RKO (cell line): ENCODE data around the gene PRKACA.
A peak's percentile ranks its signal among the peaks of the same experiment; 100 is the strongest.
"Not testable (repeated sequence)": the region's sequence is repeated elsewhere in the genome, so short reads cannot be mapped to it uniquely, and the experiment has no call there.

ENCODE experiments used
- DNase-seq: peaks from one replicate; pipeline ENCODE4 v3.0.0-alpha.2; 2016; ENCODE audit warnings: low spot score

The PRKACA gene

GRCh38 chr19:14066134-14066533 is 51.4 kb downstream of the PRKACA start:
- no peak for DNase-seq

GRCh38 chr19:14063105-14063504 is 54.5 kb downstream of the PRKACA start:
- no peak for DNase-seq

- DNase-seq = no peak
These were observed 55.1 kb downstream of the PRKACA start for GRCh38 chr19:14062558-14062855.

DNA sequence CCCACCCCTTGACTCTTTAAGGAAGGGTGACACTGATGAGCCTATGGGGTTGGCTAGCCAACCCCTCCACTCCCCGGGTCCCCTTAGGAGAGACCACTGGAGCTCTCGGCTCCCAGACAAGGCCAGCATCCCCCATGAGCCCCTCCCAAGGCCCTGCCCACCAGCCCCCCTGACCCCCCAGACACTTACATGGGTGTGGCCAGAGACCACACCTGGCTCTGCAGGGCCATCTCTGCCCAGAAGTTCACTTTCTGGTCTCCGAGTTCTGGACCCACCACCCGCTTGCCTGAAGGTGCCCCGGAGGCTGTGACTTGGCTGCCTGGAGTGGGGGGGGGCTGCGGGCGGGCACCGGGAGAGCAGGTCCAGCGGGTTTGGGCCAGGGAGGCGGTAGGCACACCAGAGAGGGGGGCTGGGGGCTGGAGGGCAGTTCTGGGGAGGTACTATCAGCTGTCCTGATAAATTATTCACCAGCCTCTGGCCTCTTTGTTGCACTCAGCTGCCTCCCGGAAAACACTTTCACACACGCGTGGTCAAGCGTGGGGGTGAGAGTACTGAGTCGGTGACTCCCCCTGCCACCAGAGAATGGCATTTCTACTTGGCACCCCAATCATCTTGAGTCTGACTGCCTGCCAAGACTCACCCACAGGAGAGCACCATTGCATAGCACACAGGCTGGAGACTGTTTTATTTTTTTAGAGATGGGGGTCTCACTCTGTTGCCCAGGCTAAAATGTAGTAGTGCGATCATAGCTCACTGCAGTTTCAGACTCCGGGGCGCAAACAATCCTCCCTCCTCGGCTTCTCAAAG is 55.6 kb downstream of the PRKACA start, which contains the start of gene PALM3:
PALM3 (minus strand) TSS at position 326 of the 807 bp plus-strand sequence; CDS start at position 230, 96 bp downstream.
- no peak for DNase-seq

DNA sequence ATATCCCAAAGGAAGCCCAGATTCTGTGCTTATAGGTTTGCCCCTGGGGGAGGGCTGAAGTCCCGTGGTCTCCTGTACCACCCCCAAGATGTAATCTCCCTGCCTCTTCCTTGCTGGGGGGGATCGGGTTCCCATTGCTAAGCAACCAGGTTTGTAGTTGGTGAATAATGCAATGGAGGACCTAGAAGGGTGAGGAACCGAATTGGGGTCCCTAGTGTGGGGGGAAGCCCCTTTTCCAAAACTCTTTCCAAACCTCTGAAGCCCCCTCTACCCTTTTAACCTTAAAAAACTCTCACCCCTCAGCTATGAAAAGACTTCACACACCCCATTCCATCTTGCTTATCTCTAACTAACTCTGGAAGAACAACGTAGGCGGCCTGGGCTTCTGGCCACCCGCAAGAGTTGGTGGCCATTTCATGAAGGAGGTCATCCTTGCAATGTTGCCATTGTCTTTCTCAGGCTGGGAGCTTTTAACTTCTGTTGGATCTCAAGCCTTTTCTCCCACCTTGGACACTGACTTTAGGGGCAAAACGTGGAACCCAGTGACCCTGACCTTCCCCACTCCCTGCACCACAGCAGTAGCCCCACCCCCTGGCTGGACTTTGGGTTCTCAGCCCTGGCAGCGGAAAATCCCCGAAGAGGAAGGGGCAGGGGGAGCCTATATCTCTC is 56.3 kb downstream of the PRKACA start:
- no peak for DNase-seq

DNA sequence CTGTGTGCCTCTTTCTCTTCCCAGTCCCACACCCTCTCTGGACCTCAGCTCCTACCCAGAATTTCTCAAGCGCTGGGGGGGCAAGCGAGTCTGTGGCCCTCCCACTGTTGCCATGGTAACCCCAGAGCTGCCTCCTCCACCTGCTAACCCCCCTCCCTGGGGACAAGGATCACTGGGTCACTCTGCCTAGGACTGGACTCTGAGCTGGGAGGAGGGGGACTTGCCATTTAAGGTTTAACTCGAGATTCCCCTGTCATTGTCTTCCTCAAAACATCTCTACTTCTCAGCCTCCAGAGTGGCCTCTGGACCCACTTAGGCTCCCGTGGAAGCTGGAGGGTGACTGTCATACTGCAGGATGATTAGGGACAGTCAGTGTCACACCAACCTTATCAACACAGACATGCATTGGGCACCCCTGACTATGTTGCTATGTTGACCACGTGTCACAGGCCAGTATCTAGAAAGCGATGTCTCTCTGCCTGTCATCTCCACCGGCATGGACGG is 57.9 kb downstream of the PRKACA start:
- no peak for DNase-seq

DNA sequence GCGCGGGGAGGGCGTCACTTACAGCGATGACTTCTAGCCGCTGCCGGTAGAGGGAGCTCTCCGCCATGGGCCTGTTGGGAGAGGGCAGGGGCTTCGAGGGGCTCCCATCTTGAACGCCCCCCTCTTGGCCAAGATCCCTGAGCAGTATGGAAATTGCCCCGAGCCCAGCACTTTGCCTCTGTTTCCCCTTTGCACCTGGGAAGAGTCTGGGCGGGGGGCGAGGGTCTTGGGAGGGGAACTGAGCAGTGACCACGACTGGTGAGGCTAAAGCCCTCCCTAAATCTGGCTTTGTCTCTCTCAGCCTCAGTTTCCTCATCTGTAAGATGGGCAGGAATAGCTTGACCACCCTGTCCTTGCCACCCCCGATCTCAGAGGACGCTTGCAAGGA is 58.5 kb downstream of the PRKACA start:
- no peak for DNase-seq

DNA sequence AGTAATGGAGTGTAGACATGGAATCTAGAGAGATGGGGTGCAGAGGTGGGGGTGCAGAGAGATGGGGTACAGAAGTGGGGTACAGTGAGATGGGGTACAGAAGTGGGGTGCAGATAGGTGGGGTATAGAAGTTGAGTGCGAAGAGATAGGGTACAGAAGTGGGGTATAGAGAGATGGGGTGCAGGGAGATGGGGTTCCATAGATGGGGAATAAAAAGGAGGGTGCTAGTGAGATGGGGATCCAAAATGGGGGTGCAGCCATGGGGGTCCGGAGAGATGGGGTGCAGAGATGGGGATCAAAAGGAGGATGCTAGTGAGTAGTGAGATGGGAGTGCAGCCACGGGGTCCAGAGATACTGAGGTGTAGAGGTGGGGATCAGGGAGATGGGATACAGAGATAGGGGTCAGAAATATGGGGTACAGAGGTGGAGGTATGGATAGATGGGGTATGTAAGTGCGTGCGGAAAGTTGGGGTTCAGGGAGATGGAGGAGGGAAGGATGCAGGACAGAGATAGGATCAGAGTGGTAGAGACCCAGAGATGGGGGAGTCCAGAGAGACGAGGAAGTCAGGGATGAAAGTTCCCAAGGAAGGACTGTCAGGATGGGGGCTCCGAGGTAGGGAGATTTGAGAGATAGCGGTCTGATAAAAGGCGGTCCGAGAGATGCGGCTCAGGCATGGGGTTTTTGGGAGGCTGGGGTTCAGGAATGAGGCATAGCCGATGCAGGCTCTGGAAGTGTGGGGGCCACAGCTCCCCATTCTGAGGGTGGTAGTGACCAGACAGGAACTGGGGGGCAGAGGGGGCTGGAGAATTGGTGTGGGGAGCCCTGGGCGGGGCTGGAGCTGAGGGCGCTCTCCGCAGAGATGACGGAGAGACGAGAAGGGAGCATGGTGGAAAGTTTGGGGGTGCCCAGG is 59.1 kb downstream of the PRKACA start:
- no peak for DNase-seq

GRCh38 chr19:14056741-14057356 is 60.7 kb downstream of the PRKACA start:
- no peak for DNase-seq

GRCh38 chr19:14056069-14056666 is 61.4 kb downstream of the PRKACA start:
- no peak for DNase-seq

DNA sequence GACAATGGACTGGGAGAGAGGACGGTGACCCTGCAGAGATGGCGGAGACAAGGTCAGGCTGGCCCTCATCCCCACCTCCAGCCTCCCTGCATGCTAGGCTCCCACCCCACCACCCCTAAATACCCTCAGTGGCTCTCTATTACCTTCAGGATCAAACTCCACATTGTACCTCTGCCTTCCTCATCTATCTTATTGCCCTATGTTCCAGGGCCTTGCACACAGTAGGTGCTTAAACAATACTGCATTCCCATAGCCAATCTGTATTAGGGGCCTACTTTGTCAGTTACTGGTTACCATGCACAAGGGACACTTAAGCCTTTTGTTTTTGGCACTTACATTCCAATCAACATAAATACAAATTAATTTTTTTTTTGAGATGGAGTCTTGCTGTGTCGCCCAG is 62.2 kb downstream of the PRKACA start:
- no peak for DNase-seq

DNA sequence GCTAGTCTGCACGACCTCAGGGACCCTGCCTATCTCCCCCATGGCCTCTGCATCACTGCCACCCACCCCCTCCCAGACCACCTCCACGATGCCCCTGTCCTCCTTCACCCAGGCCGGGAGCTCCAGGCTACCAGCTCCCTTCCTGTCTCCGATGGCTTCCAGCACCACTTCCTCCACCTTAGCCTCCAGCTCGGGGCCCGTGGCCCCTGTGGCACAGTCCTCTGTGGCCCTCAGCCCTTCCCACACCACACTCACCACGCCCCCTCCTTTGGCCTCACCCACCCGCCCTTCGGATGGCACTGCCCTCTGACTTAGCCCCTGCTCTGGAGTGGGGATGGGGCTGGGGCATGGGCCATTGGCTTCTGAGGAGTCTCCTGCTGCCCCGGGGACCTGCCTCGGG is 62.8 kb downstream of the PRKACA start:
- DNase-seq = no peak

DNA sequence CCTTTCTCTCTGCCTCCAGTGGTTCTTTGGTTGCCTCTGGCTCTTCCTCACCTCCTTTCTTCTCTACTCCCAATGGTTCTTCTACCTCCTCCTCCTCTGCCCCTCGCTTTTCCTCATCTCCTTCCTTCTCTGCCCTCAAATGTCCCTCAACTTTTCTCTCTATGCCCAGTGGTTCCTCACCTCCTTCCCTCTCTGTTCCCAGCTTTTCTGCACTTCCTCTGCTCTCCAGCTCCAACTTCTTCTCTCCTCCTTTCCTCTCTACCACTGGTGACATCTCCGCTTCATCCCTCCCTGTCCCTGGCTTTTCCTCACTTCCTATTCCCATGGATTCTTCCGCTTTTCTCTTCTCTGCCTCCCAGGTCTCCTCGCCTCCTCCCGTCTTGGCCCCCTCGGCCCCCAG is 63.5 kb downstream of the PRKACA start:
- no peak for DNase-seq

DNA sequence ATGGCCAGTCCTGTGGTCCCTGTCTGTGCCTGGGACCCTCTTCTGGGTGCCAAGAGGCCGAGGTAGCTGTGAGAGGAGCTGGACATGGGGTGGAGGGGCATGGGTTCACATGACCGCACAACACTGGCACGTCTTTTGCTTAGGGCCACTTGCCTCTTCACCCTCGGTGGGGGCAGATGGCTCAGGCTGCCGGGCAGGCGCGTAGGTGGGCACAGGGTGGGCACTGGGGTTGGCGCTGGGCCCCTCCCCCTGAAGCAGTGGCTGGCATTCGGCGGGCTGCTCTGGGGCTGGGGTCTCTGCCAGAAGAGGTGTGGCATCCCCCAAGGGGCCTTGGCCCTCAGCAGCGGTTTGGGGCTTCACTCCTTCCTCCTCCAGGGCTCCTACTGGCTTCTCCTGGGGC is 64.1 kb downstream of the PRKACA start:
- no peak for DNase-seq

- DNase-seq = no peak
These were observed 64.5 kb downstream of the PRKACA start for GRCh38 chr19:14053032-14053431.

- no peak for DNase-seq
These were observed 65.1 kb downstream of the PRKACA start for GRCh38 chr19:14052470-14052869.

GRCh38 chr19:14051980-14052379 is 65.6 kb downstream of the PRKACA start:
- DNase-seq = no peak

DNA sequence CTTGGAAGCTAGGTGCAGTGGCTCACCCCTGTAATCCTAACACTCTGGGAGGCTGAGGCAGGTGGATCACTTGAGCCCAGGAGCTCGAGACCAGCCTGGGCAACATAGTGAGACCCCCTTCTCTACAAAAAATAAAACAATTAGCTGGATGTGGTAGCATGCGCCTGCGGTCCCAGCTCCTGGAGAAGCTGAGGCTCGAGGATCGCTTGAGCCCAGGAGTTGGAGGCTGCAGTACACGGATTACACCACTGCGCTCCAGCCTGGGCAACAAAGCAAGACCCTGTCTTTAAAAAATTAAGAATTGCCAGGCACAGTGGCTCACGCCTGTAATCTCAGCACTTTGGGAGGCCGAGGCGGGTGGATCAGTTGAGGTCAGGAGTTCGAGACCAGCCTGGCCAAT is 66.6 kb downstream of the PRKACA start:
- DNase-seq = not testable (repeated sequence)

- no peak for DNase-seq
These were observed 67.0 kb downstream of the PRKACA start for GRCh38 chr19:14050512-14050911.

- peak; percentile 70 for DNase-seq
These were observed 69.0 kb downstream of the PRKACA start for GRCh38 chr19:14048443-14049153.

DNA sequence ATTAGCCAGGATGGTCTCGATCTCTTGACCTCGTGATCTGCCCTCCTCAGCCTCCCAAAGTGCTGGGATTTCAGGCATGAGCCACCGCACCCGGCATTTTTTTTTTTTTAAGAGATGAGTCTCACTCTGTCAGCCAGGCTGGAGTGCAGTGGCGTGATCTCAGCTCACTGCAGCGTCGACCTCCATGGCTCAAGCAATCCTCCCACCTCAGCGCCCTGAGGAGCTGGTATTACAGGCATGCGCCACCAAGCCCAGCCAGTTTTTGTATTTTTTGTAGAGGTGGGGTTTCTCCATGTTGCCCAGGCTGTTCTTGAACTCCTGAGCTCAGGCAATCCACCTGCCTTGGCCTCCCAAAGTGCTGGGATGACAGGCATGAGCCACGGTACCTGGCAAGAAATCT is 69.7 kb downstream of the PRKACA start:
- DNase-seq = not testable (repeated sequence)
